Stimulated activated CD4-positive, alpha-beta T cell treated with anti-CD3 and anti-CD28 coated beads, TNF-alpha, amount 100 ng/mL, for 1 hour (primary cell): ENCODE results near the gene ANKRD53.
A peak's percentile ranks its signal among the peaks of the same experiment; 100 is the strongest.
"Not testable (repeated sequence)": the region's sequence is repeated elsewhere in the genome, so short reads cannot be mapped to it uniquely, and the experiment has no call there.

Experiments used
- DNase-seq, 3 donors: peaks; one replicate each; pipeline ENCODE4 v3.0.0-alpha.2; 2020; ENCODE audit warnings: low read depth in 3 of 3, low spot score in 1 of 3

ANKRD53 gene

DNA sequence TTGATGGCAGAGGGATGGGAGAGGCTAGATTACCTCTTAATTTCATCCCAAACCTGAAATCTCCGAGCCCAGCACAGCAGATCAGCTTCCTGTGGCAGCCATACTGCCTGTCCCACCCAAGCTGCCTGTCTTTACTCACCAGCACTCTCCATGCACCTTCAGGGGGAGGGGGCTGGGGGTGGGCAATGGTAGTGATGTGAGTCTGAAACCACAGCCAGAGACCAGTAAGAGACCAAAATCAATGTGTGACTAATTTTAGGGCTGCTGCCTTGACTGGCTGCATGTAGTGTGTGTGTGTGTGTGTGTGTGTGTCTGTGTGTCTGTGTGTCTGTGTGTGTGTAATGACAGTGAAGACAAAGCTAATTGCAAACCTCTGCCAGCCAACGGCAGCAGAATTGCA is 27.9 kb downstream of the ANKRD53 start:
- DNase-seq: no peak

DNA sequence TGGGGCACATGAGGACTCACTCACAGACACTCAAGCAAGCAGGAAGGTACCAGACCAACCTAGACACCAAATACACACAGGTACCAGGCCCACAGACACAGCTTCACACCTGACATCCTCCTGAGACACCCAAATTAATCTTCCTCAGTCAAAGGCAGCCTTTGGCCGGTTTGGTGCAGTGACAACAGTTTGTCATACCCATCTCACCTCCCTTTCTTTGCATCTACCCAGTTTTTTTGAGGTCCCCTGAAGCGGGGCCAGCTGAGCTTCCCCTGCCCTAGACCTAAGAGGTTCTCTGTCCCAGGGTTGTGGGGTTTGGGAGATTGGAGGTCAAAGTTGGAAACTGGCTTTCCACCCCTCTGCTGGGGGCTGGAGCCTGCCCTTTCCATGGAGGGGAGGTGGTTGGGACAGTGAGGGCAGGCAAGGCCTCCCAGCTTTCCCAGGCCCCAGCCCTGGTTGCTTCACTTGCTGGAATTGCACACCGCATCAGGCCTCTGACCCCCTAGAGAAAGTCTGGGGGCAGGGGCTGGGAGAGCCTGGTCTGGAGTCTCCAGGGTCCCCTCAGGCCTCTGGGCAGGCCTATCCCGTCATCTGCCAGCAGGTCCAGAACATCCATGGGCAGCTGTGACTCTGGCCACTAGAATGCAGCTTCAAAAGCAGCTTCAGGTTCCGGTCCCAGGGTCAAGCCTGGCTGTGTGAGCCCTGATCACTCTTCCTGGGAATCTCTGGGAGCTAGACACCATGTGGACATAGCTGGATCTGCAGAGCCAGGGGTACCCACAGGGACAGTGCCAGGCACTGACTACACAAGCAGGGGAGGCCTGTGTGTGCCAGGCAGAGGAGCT is 28.7 kb downstream of the ANKRD53 start:
- no peak for DNase-seq

DNA sequence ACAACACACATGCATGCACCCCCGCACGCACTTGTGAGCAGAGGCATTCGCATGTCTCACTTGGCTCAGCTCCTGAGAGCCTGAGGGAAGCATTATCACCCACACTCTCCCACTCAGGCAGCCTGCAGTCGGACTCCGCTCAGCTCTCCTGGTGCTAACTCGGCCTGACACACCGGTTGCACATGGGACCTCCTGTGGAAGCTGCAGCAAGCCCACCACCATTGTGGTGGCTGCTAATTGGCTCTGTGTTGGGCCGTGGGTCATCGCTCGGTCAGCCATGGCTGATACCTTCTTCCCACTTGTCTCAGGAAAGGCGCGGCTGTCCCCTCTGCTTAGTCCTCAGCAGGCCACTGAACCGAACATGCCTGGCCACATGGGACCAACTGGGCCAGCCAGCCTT is 29.9 kb downstream of the ANKRD53 start:
- DNase-seq: no peak

DNA sequence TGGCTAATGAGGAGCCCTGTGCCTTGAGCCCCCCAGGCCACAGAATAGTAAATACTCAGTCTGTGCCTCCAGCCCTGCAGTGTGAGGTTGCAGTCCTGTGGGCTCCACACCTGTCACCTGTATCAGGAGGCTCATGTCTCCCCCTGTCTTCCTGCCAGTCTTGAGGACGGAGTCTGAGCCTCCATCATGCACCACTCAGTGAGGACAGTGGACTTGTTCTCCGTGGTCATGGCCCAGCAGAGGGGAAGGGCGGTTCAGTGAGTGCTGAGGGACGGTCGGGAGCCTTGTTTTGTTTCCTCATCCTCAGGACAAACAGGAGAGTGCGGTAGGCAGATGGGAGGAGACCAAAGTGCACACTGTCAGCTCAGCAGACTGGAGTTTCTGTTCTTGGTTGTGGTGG is 33.4 kb downstream of the ANKRD53 start:
- DNase-seq: not testable (repeated sequence)

DNA sequence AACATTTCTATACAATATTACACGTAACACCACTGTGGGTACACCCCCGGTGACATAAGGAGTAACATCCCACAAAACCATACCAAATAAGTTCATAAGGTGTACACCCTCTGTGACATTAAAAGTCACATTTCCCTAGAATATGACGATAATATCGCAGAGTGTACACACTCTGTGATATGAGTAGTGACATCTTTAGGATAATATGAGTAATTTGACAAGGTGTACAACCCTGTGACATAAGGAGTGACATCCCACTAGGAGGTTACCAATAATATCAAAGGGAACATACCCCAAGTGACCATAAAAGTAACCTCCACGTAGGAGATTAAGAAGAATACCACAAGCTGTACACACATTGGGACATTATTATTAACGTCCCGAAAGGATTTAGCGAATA is 40.2 kb downstream of the ANKRD53 start:
- DNase-seq: no peak

DNA sequence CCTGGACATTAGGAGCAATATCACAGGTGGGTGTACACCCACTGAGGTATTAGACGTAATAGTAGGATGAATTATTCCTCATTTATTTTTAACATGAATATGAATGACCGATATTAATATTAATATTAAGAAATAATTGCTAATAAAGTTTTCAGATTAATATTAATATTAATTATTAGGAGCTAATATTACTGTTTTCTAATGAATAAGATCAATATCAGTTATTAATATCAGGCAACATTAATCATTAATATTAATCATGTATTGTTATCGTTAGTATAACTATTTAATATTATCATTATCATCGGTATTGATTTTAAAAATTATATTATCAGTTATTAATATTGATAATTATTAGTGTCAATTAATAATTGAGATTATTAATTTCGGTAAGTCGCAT is 41.6 kb downstream of the ANKRD53 start:
- not testable (repeated sequence) for DNase-seq

DNA sequence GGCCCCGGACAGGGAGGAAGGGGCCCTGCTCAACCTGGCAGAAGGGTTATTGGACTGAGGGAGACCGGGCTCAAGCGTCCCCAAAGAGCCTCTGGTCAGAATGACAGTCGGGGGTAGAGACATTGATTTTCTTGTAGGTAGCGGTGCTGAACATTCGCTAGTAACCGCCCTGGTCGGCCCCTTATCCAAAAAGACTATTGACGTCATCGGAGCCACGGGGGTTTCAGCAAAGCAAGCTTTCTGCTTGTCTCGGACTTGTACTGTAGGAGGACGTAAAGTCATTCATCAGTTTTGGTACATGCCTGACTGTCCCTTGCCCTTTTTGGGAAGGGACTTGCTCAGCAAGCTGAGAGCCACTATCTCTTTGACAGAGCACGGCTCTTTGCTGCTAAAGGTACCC is 43.0 kb downstream of the ANKRD53 start:
- not testable (repeated sequence) for DNase-seq

DNA sequence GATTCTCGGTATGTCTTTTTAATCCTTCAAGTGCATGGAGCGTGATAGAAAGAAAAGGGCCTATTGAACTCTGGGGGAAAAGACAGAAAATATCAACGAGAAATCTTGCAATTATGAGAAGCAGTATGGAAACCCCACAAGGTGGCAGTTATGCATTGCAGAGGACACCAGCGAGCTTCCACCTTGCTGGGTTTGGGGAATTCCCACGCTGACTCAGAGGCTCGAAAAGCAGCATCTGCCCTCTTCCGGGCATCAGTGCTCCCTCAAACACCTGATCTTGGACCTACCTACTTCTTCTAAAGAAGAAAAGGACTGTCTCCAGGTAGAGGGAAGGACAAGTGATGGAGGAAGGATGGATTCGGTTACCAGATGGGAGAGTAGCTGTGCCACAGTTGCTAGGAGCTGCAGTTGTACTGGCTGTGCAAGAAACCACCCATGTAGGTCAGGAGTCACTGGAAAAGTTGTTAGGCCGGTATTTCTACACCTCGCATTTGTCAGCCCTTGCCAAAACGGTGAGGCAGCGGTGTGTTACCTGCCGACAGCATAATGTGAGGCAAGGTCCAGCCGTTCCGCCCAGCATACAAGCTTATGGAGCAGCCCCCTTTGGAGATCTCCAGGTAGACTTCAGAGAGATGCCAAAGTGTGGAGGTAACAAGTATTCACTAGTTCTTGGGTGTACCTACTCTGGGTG is 45.3 kb downstream of the ANKRD53 start:
- peak; percentile 37 to 52 (median 43) for DNase-seq
